ENCODE measurements around the gene DNAL1.

The DNAL1 gene

DNA sequence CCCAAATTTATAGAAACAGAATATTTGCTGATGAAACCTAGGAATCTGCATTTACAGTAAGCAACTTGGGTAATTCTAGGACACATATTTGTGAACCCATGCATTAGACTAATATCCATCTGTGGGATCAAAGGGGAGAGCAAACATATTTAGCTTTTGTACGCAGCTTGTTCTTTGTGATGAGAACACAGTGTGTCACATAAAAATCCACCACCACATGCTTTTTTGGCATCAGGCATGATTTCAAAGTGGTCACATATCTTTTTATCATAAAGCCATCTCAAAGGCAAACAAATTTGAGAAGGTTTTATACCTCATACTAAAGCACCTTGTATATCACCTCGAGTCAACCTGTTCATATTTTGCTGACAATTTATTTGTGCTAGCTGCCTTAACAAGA is 15.7 kb downstream of the DNAL1 start:
- no peak for TF ChIP-seq LEF1 (IDR thresholded peaks at IDR 0.05; ENCODE audit: borderline replicate concordance)
- no peak for TF ChIP-seq FOXA1 (IDR thresholded peaks at IDR 0.05)
- no peak for TF ChIP-seq L3MBTL2 (conservative IDR thresholded peaks at IDR 0.05)
- no peak for TF ChIP-seq SP1 (IDR thresholded peaks at IDR 0.05)
- no peak for TF ChIP-seq ZNF384 (IDR thresholded peaks at IDR 0.05)
- TF ChIP-seq NFRKB (IDR thresholded peaks at IDR 0.05) = no peak
- CTCF ChIA-PET = no interaction called here
- POLR2A ChIA-PET = no interaction called here
- DNase-seq (ENCODE audit: extremely low spot score) = no peak

DNA sequence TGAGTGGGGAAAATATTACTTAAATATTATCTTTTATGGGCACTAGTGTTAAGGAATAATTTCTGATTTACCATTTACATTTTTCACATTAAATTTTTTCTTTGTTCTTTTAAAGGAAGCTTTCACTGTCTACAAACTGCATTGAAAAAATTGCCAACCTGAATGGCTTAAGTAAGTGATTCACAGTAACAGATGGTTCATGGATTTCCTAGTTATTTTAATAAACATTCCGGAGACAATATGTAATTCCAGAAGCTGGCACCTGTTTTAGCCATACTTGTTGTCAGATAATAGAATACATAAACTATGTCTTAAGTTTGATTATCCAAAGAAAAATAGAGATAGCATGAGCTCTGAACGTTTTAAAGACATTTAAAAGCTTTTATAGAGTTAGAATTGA is 17.1 kb downstream of the DNAL1 start:
- ChIA-PET CTCF (interaction anchor here (0.9 kb wide), 1 partner anchor 20 kb away, joined by 5 read pairs; no protein-coding TSS in a partner anchor), POLR2A (interaction anchor here (0.9 kb wide), 1 partner anchor 190 kb away, joined by 3 read pairs; the partner anchor contains the start of gene PTGR2)
- DNase-seq (ENCODE audit: extremely low spot score) = no peak

GRCh38 chr14:73662487-73662943 is 17.7 kb downstream of the DNAL1 start:
- CTCF ChIA-PET = interaction anchor here (0.6 to 0.9 kb wide), 2 partner anchors 19 to 41 kb away, joined by 5 to 6 read pairs; no protein-coding TSS in a partner anchor
- TF ChIP-seq ARNT (IDR thresholded peaks at IDR 0.05) (no peak), HDGF (IDR thresholded peaks at IDR 0.05; ENCODE audit: borderline replicate concordance) (no peak), SP1 (IDR thresholded peaks at IDR 0.05) (no peak), PKNOX1 (IDR thresholded peaks at IDR 0.05) (no peak), ZNF384 (IDR thresholded peaks at IDR 0.05) (no peak), BHLHE40 (IDR thresholded peaks at IDR 0.05; ENCODE audit: borderline replicate concordance) (no peak), ELF4 (IDR thresholded peaks at IDR 0.05) (no peak), FOXA1 (IDR thresholded peaks at IDR 0.05) (no peak), LEF1 (IDR thresholded peaks at IDR 0.05; ENCODE audit: borderline replicate concordance) (no peak), FOXM1 (IDR thresholded peaks at IDR 0.05; ENCODE audit: borderline replicate concordance) (no peak)
- POLR2A ChIA-PET = interaction anchor here (0.9 kb wide), 1 partner anchor 189 kb away, joined by 3 read pairs; the partner anchor contains the start of gene PTGR2
- DNase-seq (ENCODE audit: extremely low spot score) = peak; percentile 32

More for the DNA sequence above, 17.1 kb downstream of the DNAL1 start:
- TF ChIP-seq PKNOX1 (IDR thresholded peaks at IDR 0.05) (no peak), HDGF (IDR thresholded peaks at IDR 0.05; ENCODE audit: borderline replicate concordance) (no peak), L3MBTL2 (conservative IDR thresholded peaks at IDR 0.05) (no peak), BHLHE40 (IDR thresholded peaks at IDR 0.05; ENCODE audit: borderline replicate concordance) (no peak), ARNT (IDR thresholded peaks at IDR 0.05) (no peak), NFRKB (IDR thresholded peaks at IDR 0.05) (no peak), LEF1 (IDR thresholded peaks at IDR 0.05; ENCODE audit: borderline replicate concordance) (no peak), FOXK2 (IDR thresholded peaks at IDR 0.05) (no peak), TARDBP (IDR thresholded peaks at IDR 0.05) (no peak), SUZ12 (IDR thresholded peaks at IDR 0.05) (no peak), CTBP1 (IDR thresholded peaks at IDR 0.05; ENCODE audit: borderline replicate concordance) (no peak), SP1 (IDR thresholded peaks at IDR 0.05) (no peak), FOXM1 (IDR thresholded peaks at IDR 0.05; ENCODE audit: borderline replicate concordance) (no peak), ELF4 (IDR thresholded peaks at IDR 0.05) (no peak), FOXA1 (IDR thresholded peaks at IDR 0.05) (no peak), ZNF384 (IDR thresholded peaks at IDR 0.05) (no peak)

DNA sequence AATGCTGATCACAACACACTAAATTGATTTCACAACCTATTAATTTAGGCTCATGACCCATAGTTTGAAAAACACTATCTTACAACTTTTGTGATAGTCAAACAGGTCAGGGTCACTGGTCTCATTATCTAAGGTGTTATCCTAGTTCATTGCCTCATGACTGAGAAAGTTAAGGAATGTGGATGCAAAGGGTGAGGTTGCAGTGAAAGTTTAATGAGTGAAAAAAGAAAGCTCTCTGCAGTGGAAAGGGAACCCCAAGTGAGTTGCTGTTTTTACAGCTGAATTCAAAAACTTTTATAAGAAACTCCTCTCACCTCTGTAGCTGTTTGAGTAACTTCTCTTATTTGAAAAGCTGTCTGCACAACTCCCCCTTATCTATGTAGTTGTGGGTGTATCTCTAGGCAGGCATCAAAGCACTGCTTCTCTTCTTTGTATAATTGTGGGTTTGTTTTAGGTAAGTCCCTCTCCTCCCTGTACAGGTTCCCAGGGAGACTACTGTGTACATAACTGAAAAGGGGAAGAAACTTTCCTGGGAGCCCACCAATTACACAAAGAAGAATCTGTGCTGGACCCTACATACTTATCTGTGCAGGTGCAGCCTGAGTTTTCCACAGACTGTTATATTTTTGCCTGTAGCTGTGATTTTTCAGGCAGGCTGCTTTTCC is 18.9 kb downstream of the DNAL1 start:
- CTCF ChIA-PET = interaction anchor here (1.2 kb wide), 1 partner anchor 12 kb away, joined by 3 read pairs; no protein-coding TSS in a partner anchor
- no peak for DNase-seq (ENCODE audit: extremely low spot score)
- POLR2A ChIA-PET = no interaction called here
- no peak for TF ChIP-seq BHLHE40 (IDR thresholded peaks at IDR 0.05; ENCODE audit: borderline replicate concordance)
- TF ChIP-seq NFRKB (IDR thresholded peaks at IDR 0.05) = no peak
- no peak for TF ChIP-seq TARDBP (IDR thresholded peaks at IDR 0.05)

DNA sequence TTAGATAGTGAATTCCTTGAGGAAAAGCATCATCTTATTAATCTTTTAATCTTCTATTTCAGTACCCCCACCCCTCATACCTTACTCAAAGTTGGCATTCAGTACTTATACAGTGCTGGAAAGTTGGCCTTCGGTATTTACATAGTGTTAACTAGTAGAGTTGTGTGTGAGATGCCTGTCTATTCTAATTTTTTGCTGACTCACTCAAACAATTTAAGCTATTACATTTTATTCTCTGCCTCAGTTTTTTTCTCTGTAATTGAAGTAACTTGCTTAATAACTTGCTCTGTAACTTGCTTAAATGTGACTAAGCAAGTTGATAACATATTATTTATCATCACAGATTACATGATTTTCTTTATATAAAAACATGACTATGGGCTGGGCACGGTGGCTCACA is 20.3 kb downstream of the DNAL1 start:
- ChIA-PET POLR2A (no interaction called here), CTCF (no interaction called here)
- TF ChIP-seq L3MBTL2 (conservative IDR thresholded peaks at IDR 0.05) (no peak), FOXA1 (IDR thresholded peaks at IDR 0.05) (no peak), ELF4 (IDR thresholded peaks at IDR 0.05) (no peak), PKNOX1 (IDR thresholded peaks at IDR 0.05) (no peak), ARNT (IDR thresholded peaks at IDR 0.05) (no peak), LEF1 (IDR thresholded peaks at IDR 0.05; ENCODE audit: borderline replicate concordance) (no peak), BHLHE40 (IDR thresholded peaks at IDR 0.05; ENCODE audit: borderline replicate concordance) (no peak), SP1 (IDR thresholded peaks at IDR 0.05) (no peak), FOXK2 (IDR thresholded peaks at IDR 0.05) (no peak), FOXM1 (IDR thresholded peaks at IDR 0.05; ENCODE audit: borderline replicate concordance) (no peak), HDGF (IDR thresholded peaks at IDR 0.05; ENCODE audit: borderline replicate concordance) (no peak), ZNF384 (IDR thresholded peaks at IDR 0.05) (no peak), CTBP1 (IDR thresholded peaks at IDR 0.05; ENCODE audit: borderline replicate concordance) (no peak), SUZ12 (IDR thresholded peaks at IDR 0.05) (no peak), TARDBP (IDR thresholded peaks at IDR 0.05) (no peak), NFRKB (IDR thresholded peaks at IDR 0.05) (no peak)
- DNase-seq (ENCODE audit: extremely low spot score) = no peak

GRCh38 chr14:73666583-73666982 is 21.8 kb downstream of the DNAL1 start:
- ChIA-PET POLR2A (no interaction called here), CTCF (no interaction called here)
- TF ChIP-seq L3MBTL2 (conservative IDR thresholded peaks at IDR 0.05) = no peak
- TF ChIP-seq BHLHE40 (IDR thresholded peaks at IDR 0.05; ENCODE audit: borderline replicate concordance) = no peak
- TF ChIP-seq NFRKB (IDR thresholded peaks at IDR 0.05) = no peak
- no peak for TF ChIP-seq ELF4 (IDR thresholded peaks at IDR 0.05)
- no peak for TF ChIP-seq LEF1 (IDR thresholded peaks at IDR 0.05; ENCODE audit: borderline replicate concordance)
- no peak for TF ChIP-seq FOXK2 (IDR thresholded peaks at IDR 0.05)
- no peak for TF ChIP-seq ZNF384 (IDR thresholded peaks at IDR 0.05)
- no peak for TF ChIP-seq CTBP1 (IDR thresholded peaks at IDR 0.05; ENCODE audit: borderline replicate concordance)
- TF ChIP-seq SUZ12 (IDR thresholded peaks at IDR 0.05) = no peak
- TF ChIP-seq ARNT (IDR thresholded peaks at IDR 0.05) = no peak
- TF ChIP-seq TARDBP (IDR thresholded peaks at IDR 0.05) = no peak
- no peak for TF ChIP-seq PKNOX1 (IDR thresholded peaks at IDR 0.05)
- TF ChIP-seq FOXM1 (IDR thresholded peaks at IDR 0.05; ENCODE audit: borderline replicate concordance) = no peak
- no peak for DNase-seq (ENCODE audit: extremely low spot score)
